GM13976 (cell line): ENCODE results near the gene SLC35F3.
"Not testable (repeated sequence)": the region's sequence is repeated elsewhere in the genome, so short reads cannot be mapped to it uniquely, and the experiment has no call there.

Experiments used
- DNase-seq: peaks from one replicate; pipeline ENCODE4 v3.0.0; 2012; ENCODE audit warnings: low spot score
- CTCF ChIP-seq: IDR thresholded peaks from 2 replicates; pipeline ENCODE4 v1.5.1; 2012; ENCODE audit warnings: borderline replicate concordance, mild to moderate bottlenecking; ENCODE audit not compliant: insufficient read depth; ENCODE audit errors: extremely low read depth, missing control alignments, control extremely low read depth
- in situ Hi-C: fragments of 300-500 bp; cut with MboI; formaldehyde crosslinking; loops from one replicate; pipeline ENCODE4 v1.12.0; 2022; ENCODE audit warnings: low sequenced_read_pairs, mixed read lengths, inconsistent platforms; ENCODE audit not compliant: unreplicated experiment

Gene SLC35F3

GRCh38 chr1:234208351-234208750 lies 303.9 kb downstream of the SLC35F3 start:
- DNase-seq, result no peak
- in situ Hi-C loops, result no loop called here
- no peak for TF ChIP-seq CTCF

- in situ Hi-C loops, result no loop called here
- no peak for TF ChIP-seq CTCF
- DNase-seq, result no peak
These were observed 304.3 kb downstream of the SLC35F3 start for GRCh38 chr1:234208791-234209190.

GRCh38 chr1:234210429-234210828 lies 306.0 kb downstream of the SLC35F3 start:
- DNase-seq, result not testable (repeated sequence)
- in situ Hi-C loops, result loop anchor here (10.0 kb wide), 1 partner anchor 104 kb away; no protein-coding TSS in a partner anchor

GRCh38 chr1:234211855-234212254 lies 307.4 kb downstream of the SLC35F3 start:
- not testable (repeated sequence) for DNase-seq
- in situ Hi-C loops, result loop anchor here (10.0 kb wide), 1 partner anchor 103 kb away; no protein-coding TSS in a partner anchor

- peak; percentile 74 for DNase-seq
- in situ Hi-C loops, result loop anchor here (10.0 kb wide), 1 partner anchor 102 kb away; no protein-coding TSS in a partner anchor
- TF ChIP-seq CTCF, result peak; percentile 50
These were observed 308.5 kb downstream of the SLC35F3 start for GRCh38 chr1:234212764-234213657.

- in situ Hi-C loops, result loop anchor here (10.0 kb wide), 1 partner anchor 101 kb away; no protein-coding TSS in a partner anchor
- DNase-seq, result no peak
- TF ChIP-seq CTCF, result no peak
These were observed 309.2 kb downstream of the SLC35F3 start for GRCh38 chr1:234213658-234214128.

- DNase-seq, result peak; percentile 65
- in situ Hi-C loops, result loop anchor here (10.0 kb wide), 1 partner anchor 100 kb away; no protein-coding TSS in a partner anchor
These were observed 309.8 kb downstream of the SLC35F3 start for GRCh38 chr1:234214129-234214910.

More at GRCh38 chr1:234214129-234214910, 309.8 kb downstream of the SLC35F3 start:
- TF ChIP-seq CTCF, result no peak
